ENCODE results near the gene PLCH2. TPM values are rescaled to one million over a fixed set of nuclear protein-coding genes. Genes with fewer than 3 reads are reported as not detected.

PLCH2 gene
- total RNA-seq, result 0.11 and 0.12 TPM in 2 replicates

GRCh38 chr1:2476061-2476999, at the start of gene PLCH2:
TSS of gene PLCH2 (plus strand) at chr1:2476289. CDS start at chr1:2476589, 300 bp downstream.

GRCh38 chr1:2525920-2526823, 50.1 kb downstream of the PLCH2 start, which contains the start of gene PANK4:
TSS of gene PANK4 (minus strand) at chr1:2526596. CDS start at chr1:2526587, 9 bp downstream.

GRCh38 chr1:2529784-2530512, 53.9 kb downstream of the PLCH2 start, which contains the start of gene HES5:
TSS of gene HES5 (minus strand) at chr1:2530263. CDS start at chr1:2530164, 99 bp downstream.

Other genes with a start within 250 kb of the PLCH2 start
- gene SKI, start 248.0 kb upstream of the PLCH2 start, total RNA-seq, result 19.9 and 21.7 TPM in 2 replicates
- gene MORN1, start 84.7 kb upstream of the PLCH2 start, total RNA-seq, result 13.7 and 19.6 TPM in 2 replicates
- 89.7 and 98.1 TPM in 2 replicates for gene RER1, start 84.4 kb upstream of the PLCH2 start, total RNA-seq
- gene PEX10, start 63.7 kb upstream of the PLCH2 start, total RNA-seq, result 38.4 and 42.6 TPM in 2 replicates
- gene PANK4, start 50.3 kb downstream of the PLCH2 start, total RNA-seq, result 28.1 and 33.4 TPM in 2 replicates
- gene HES5, start 54.0 kb downstream of the PLCH2 start, total RNA-seq, result not detected in 2 replicates
- 16.5 and 35.4 TPM in 2 replicates for gene TNFRSF14, start 80.1 kb downstream of the PLCH2 start, total RNA-seq
- 11.7 and 13.4 TPM in 2 replicates for gene PRXL2B, start 110.5 kb downstream of the PLCH2 start, total RNA-seq
- 0.22 TPM in 1 of 2 replicates, not detected in the other for gene MMEL1, start 156.7 kb downstream of the PLCH2 start, total RNA-seq